ENCODE results near the gene NRG3. TPM values are rescaled to one million over a fixed set of nuclear protein-coding genes. Genes with fewer than 3 reads are reported as not detected.

NRG3 gene
- total RNA-seq, 2 donors from 2014 or later, result 1.7 to 2.3 TPM

DNA sequence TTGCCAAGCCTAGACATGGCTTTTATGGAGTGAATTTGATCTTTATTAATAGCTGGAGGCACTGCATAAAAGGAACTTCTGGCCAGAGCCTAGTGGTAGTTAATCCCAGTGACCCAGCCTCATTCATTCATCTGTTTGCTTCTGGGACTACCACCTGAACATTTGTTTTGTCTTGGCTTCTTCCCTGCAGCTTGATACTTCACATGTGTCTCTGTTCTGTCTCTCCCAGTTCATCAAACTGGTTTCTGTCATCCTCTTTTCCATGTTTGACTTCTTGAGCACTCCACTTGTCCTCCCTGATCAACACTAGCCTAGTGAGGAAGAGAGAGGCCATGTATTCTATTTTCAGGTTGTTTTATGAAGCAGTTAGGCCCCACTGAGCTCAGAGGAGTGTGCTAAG is 163.6 kb downstream of the NRG3 start:
- H3K27me3 Mint-ChIP-seq (ENCODE audit: insufficient read depth), result no peaks in the 10 kb centered on the region
- DNase-seq, result no peak
- TF ChIP-seq, protein P1, sequence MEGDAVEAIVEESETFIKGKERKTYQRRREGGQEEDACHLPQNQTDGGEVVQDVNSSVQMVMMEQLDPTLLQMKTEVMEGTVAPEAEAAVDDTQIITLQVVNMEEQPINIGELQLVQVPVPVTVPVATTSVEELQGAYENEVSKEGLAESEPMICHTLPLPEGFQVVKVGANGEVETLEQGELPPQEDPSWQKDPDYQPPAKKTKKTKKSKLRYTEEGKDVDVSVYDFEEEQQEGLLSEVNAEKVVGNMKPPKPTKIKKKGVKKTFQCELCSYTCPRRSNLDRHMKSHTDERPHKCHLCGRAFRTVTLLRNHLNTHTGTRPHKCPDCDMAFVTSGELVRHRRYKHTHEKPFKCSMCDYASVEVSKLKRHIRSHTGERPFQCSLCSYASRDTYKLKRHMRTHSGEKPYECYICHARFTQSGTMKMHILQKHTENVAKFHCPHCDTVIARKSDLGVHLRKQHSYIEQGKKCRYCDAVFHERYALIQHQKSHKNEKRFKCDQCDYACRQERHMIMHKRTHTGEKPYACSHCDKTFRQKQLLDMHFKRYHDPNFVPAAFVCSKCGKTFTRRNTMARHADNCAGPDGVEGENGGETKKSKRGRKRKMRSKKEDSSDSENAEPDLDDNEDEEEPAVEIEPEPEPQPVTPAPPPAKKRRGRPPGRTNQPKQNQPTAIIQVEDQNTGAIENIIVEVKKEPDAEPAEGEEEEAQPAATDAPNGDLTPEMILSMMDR (conservative IDR thresholded peaks at IDR 0.05), result no peak
- no peaks in the 10 kb centered on the region for H3K4me1 Mint-ChIP-seq
- H3K9ac ChIP-seq (ENCODE audit: extremely low read depth, low read length, poor library complexity, severe bottlenecking), result no peak overlapping the region
- no peaks in the 10 kb centered on the region for H3K9me3 Mint-ChIP-seq
- peak overlapping the region; percentile 73 for H3K27ac Mint-ChIP-seq
- no peaks in the 10 kb centered on the region for H3K36me3 ChIP-seq (ENCODE audit: control insufficient read depth, insufficient read depth, low read length)
- H3K27me3 ChIP-seq (ENCODE audit: control insufficient read depth, insufficient read depth, low read length, poor library complexity, severe bottlenecking), result no peaks in the 10 kb centered on the region
- no peaks in the 10 kb centered on the region for H3K9me3 ChIP-seq (ENCODE audit: control insufficient read depth, low read length)
- no peak overlapping the region for H3K4me3 Mint-ChIP-seq
- H3K4me1 ChIP-seq (ENCODE audit: control insufficient read depth, insufficient read depth, low read length), result no peaks in the 10 kb centered on the region
- H3K4me3 ChIP-seq (ENCODE audit: low read length), result no peak overlapping the region
- H3K27ac ChIP-seq (ENCODE audit: low read depth, low read length), result no peak overlapping the region
- H3K36me3 Mint-ChIP-seq (ENCODE audit: low read depth), result no peaks in the 10 kb centered on the region

DNA sequence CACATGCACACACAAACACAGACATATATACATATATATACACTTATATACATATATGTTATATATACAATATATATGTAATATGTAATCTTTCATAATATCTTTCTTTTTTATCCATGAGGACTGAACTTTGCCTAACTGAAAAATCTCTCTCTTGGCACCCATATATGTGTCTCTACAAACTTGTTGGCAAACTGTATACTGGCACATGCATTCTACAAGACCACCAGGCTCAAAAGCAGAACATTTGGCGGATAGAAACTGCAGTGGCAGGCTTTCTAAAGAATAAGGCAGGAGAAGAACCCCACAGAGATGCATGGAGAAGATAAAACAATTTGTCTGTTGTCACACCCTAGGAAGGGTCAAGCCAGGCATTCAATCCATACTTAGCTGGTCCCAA is 165.3 kb downstream of the NRG3 start:
- H3K27me3 ChIP-seq (ENCODE audit: control insufficient read depth, insufficient read depth, low read length, poor library complexity, severe bottlenecking), result no peaks in the 10 kb centered on the region
- Mint-ChIP-seq H3K4me1 (no peaks in the 10 kb centered on the region), H3K4me3 (no peak overlapping the region), H3K36me3 (ENCODE audit: low read depth) (no peaks in the 10 kb centered on the region), H3K9me3 (no peaks in the 10 kb centered on the region), H3K27ac (no peak overlapping the region), H3K27me3 (ENCODE audit: insufficient read depth) (no peaks in the 10 kb centered on the region)
- H3K9ac ChIP-seq (ENCODE audit: extremely low read depth, low read length, poor library complexity, severe bottlenecking), result no peak overlapping the region
- H3K36me3 ChIP-seq (ENCODE audit: control insufficient read depth, insufficient read depth, low read length), result no peaks in the 10 kb centered on the region
- 95 to 100% methylated on average over 1 of the region's 1 CpG for WGBS, 2 experiments (ENCODE audit: insufficient coverage in 1 of 2, insufficient read length in 1 of 2)
- H3K4me3 ChIP-seq (ENCODE audit: low read length), result no peak overlapping the region
- TF ChIP-seq, protein P1 (conservative IDR thresholded peaks at IDR 0.05), result no peak
- H3K4me1 ChIP-seq (ENCODE audit: control insufficient read depth, insufficient read depth, low read length), result no peaks in the 10 kb centered on the region
- no peaks in the 10 kb centered on the region for H3K9me3 ChIP-seq (ENCODE audit: control insufficient read depth, low read length)
- no peak overlapping the region for H3K27ac ChIP-seq (ENCODE audit: low read depth, low read length)
- no peak for DNase-seq

DNA sequence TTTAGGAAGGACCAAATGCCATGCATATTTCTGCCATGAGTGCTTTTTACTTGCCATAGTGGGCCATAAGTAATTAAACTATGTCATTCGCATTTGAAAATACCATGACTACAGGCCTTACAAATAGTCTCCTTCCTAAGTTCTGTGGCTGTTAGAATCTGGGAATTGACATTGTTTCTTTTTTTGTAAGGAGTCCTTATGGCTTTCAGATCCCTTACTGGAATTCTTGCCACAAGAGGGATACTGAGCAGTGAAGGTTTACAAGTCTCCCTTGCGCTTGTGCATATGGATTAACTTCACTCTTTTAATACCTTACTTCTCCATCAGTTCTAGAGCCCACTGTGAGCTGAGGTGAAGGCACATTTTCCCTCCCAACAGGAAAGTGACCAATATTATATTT is 166.0 kb downstream of the NRG3 start:
- WGBS, 2 experiments (ENCODE audit: insufficient coverage in 1 of 2, insufficient read length in 1 of 2), result 83 to 93% methylated on average over 1 to 2 of the region's 2 CpGs
- H3K9me3 Mint-ChIP-seq, result peaks cover 2% of the 10 kb centered on the region
- peak; percentile 43 for DNase-seq

More for the DNA sequence above, 166.0 kb downstream of the NRG3 start:
- Histone ChIP-seq H3K9ac (ENCODE audit: extremely low read depth, low read length, poor library complexity, severe bottlenecking) (no peak overlapping the region), H3K4me3 (ENCODE audit: low read length) (no peak overlapping the region), H3K4me1 (ENCODE audit: control insufficient read depth, insufficient read depth, low read length) (no peaks in the 10 kb centered on the region), H3K27me3 (ENCODE audit: control insufficient read depth, insufficient read depth, low read length, poor library complexity, severe bottlenecking) (no peaks in the 10 kb centered on the region), H3K36me3 (ENCODE audit: control insufficient read depth, insufficient read depth, low read length) (no peaks in the 10 kb centered on the region), H3K27ac (ENCODE audit: low read depth, low read length) (no peak overlapping the region), H3K9me3 (ENCODE audit: control insufficient read depth, low read length) (no peaks in the 10 kb centered on the region)
- no peak overlapping the region for H3K27ac Mint-ChIP-seq
- H3K4me3 Mint-ChIP-seq, result no peak overlapping the region
- no peaks in the 10 kb centered on the region for H3K4me1 Mint-ChIP-seq
- no peaks in the 10 kb centered on the region for H3K27me3 Mint-ChIP-seq (ENCODE audit: insufficient read depth)
- TF ChIP-seq, protein P1 (conservative IDR thresholded peaks at IDR 0.05), result peak; percentile 74
- no peaks in the 10 kb centered on the region for H3K36me3 Mint-ChIP-seq (ENCODE audit: low read depth)

All from endodermal cell (in vitro differentiated cells).